NCI-H2227 treated with DMSO at 0.1 percent for 48 hours (cell line): ENCODE measurements around the gene CUBN.

Source experiments
- DNase-seq: peaks from one replicate; lab custom pipeline; 2025; lab: John Stamatoyannopoulos, UW

Gene CUBN

GRCh38 chr10:16950656-16951601 lies 178.7 kb downstream of the CUBN start:
- no peak for DNase-seq

GRCh38 chr10:16949816-16950215 lies 179.8 kb downstream of the CUBN start:
- no peak for DNase-seq

- DNase-seq: no peak
Measured at GRCh38 chr10:16948361-16948760, 181.2 kb downstream of the CUBN start.

GRCh38 chr10:16947069-16947468 lies 182.5 kb downstream of the CUBN start:
- no peak for DNase-seq

- no peak for DNase-seq
Measured at GRCh38 chr10:16945593-16945992, 184.0 kb downstream of the CUBN start.

- DNase-seq: no peak
Measured at GRCh38 chr10:16944986-16945385, 184.6 kb downstream of the CUBN start.

- DNase-seq: no peak
Measured at GRCh38 chr10:16944402-16944801, 185.2 kb downstream of the CUBN start.

GRCh38 chr10:16943295-16944285 lies 186.0 kb downstream of the CUBN start:
- no peak for DNase-seq

GRCh38 chr10:16942381-16943078 lies 187.1 kb downstream of the CUBN start:
- no peak for DNase-seq

GRCh38 chr10:16941870-16942269 lies 187.7 kb downstream of the CUBN start:
- no peak for DNase-seq

- DNase-seq: no peak
Measured at GRCh38 chr10:16941067-16941466, 188.5 kb downstream of the CUBN start.

GRCh38 chr10:16938952-16939351 lies 190.7 kb downstream of the CUBN start:
- DNase-seq: no peak

- DNase-seq: no peak
Measured at GRCh38 chr10:16934461-16934860, 195.2 kb downstream of the CUBN start.

GRCh38 chr10:16933783-16934182 lies 195.8 kb downstream of the CUBN start:
- no peak for DNase-seq

GRCh38 chr10:16931930-16932329 lies 197.7 kb downstream of the CUBN start:
- DNase-seq: no peak

- DNase-seq: no peak
Measured at GRCh38 chr10:16930540-16930939, 199.1 kb downstream of the CUBN start.

GRCh38 chr10:16929069-16929468 lies 200.5 kb downstream of the CUBN start:
- DNase-seq: no peak

GRCh38 chr10:16927546-16927945 lies 202.1 kb downstream of the CUBN start:
- no peak for DNase-seq

- no peak for DNase-seq
Measured at GRCh38 chr10:16923726-16924125, 205.9 kb downstream of the CUBN start.

GRCh38 chr10:16923309-16923708 lies 206.3 kb downstream of the CUBN start:
- no peak for DNase-seq

GRCh38 chr10:16919121-16919982 lies 210.3 kb downstream of the CUBN start:
- no peak for DNase-seq
